IgD-negative memory B cell (primary cell): ENCODE measurements around the gene OR6T1. TPM values are rescaled to one million over a fixed set of nuclear protein-coding genes. Genes with fewer than 3 reads are reported as not detected.

ENCODE experiments used
- H3K27ac Mint-ChIP-seq, 3 donors: one replicate each; pipeline ENCODE4 v1.8.0; 2020 to 2022; ENCODE audit warnings: mild to moderate bottlenecking in 3 of 3, mixed read lengths in 3 of 3, moderate library complexity in 1 of 3
- H3K27me3 Mint-ChIP-seq: one replicate; pipeline ENCODE4 v1.8.0; 2021; ENCODE audit warnings: mixed read lengths
- H3K36me3 Mint-ChIP-seq: one replicate; pipeline ENCODE4 v1.8.0; 2020; ENCODE audit warnings: mild to moderate bottlenecking, mixed read lengths
- H3K4me1 Mint-ChIP-seq, 3 donors: one replicate each; pipeline ENCODE4 v1.8.0; 2020 to 2022; ENCODE audit warnings: mixed read lengths in 3 of 3, mild to moderate bottlenecking in 1 of 3
- H3K4me3 Mint-ChIP-seq, 4 donors: one replicate each; pipeline ENCODE4 v1.8.0; 2020 to 2022; ENCODE audit warnings: mild to moderate bottlenecking in 4 of 4, mixed read lengths in 4 of 4, moderate library complexity in 3 of 4
- H3K9me3 Mint-ChIP-seq, 3 donors: one replicate each; pipeline ENCODE4 v1.8.0; 2020 to 2021; ENCODE audit warnings: mixed read lengths in 3 of 3, mild to moderate bottlenecking in 1 of 3
- polyA plus RNA-seq: library from polyadenylated mRNA; unstranded; fragments of 300-500 nt; fragmentation: Illumina TruSeq; gene quantifications from one replicate; pipeline ENCODE4 v1.2.3, GENCODE V29; 2021

The OR6T1 gene
- polyA plus RNA-seq, 1 donor from 2014 or later: not detected

DNA sequence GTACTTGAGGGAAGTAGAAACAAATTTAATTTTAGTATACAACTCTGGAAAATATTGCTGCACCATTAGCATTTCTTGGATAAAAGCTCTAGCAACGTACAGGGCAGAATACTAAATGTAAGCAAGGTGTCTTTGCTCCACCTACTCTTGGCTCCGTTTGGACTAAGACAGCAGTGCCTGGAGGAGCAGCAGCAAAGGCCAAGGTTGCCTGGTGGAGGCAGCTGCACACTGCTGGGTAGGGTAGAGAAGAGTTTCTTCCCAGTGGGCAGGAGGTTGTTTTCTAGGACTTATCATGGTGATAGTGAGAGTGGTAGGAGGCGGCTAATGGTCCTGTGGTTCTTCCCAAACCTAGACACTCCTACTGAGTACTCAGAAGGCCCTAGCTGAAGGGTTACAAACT lies 43.8 kb downstream of the OR6T1 start:
- Mint-ChIP-seq H3K27me3 (no peaks in the 10 kb centered on the region), H3K4me1 (peaks cover 0 to 1% (median 0%) of the 10 kb centered on the region in 3 donors), H3K36me3 (no peaks in the 10 kb centered on the region), H3K27ac (no peak overlapping the region), H3K9me3 (no peaks in the 10 kb centered on the region), H3K4me3 (no peak overlapping the region)

Other genes with a start within 250 kb of the OR6T1 start
- gene ZNF202, start 202.2 kb downstream of the OR6T1 start, polyA plus RNA-seq: 13.8 TPM
- gene OR6X1, start 189.3 kb downstream of the OR6T1 start, polyA plus RNA-seq: not detected
- not detected for gene OR6M1, start 137.5 kb downstream of the OR6T1 start, polyA plus RNA-seq
- not detected for gene TMEM225, start 58.2 kb downstream of the OR6T1 start, polyA plus RNA-seq
- not detected for gene OR8D4, start 41.7 kb downstream of the OR6T1 start, polyA plus RNA-seq
- gene OR4D5, start 4.2 kb downstream of the OR6T1 start, polyA plus RNA-seq: not detected
- gene OR10S1, start 33.9 kb upstream of the OR6T1 start, polyA plus RNA-seq: not detected
- not detected for gene OR10G6, start 51.3 kb upstream of the OR6T1 start, polyA plus RNA-seq
- gene OR10G4, start 69.2 kb upstream of the OR6T1 start, polyA plus RNA-seq: not detected
- not detected for gene OR10G9, start 79.2 kb upstream of the OR6T1 start, polyA plus RNA-seq
- gene OR10G8, start 83.0 kb upstream of the OR6T1 start, polyA plus RNA-seq: not detected
- gene OR10G7, start 97.5 kb upstream of the OR6T1 start, polyA plus RNA-seq: not detected
- 12.8 TPM for gene VWA5A, start 171.6 kb upstream of the OR6T1 start, polyA plus RNA-seq
- not detected for gene OR10D3, start 239.5 kb upstream of the OR6T1 start, polyA plus RNA-seq